ENCODE data around the gene ZBTB16.

ZBTB16 gene

GRCh38 chr11:114237321-114238280 is 178.1 kb downstream of the ZBTB16 start:
- ChIA-PET POLR2A (ENCODE audit: low non-redundant PET) (no interaction called here), CTCF (interaction anchor here (0.5 to 1.1 kb wide), 3 partner anchors 32 to 209 kb away, joined by 3 to 6 read pairs (median 5); partner anchors contain the start of gene ZBTB16)

DNA sequence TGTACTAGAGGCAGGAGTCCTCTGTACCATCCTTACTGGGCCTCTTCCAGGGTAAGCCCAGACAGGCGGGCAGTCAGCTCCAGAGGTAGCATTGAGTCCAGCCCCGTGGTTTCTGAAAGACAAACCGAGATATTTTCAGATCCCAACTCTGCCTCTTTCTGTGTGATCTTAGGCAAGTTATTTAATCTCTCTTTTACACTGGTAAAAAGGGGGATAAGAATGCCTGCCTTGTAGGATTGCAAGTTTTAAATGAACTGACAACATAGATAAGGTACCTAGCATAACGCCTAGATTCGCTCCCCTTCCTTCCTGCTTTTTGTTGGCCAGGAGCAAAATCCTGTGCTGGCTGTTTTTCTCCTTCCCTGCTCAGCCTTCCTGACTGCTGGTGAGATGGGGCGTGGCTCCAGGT is 180.2 kb downstream of the ZBTB16 start:
- H3K27ac ChIP-seq = peak overlapping the region; percentile 45
- DNase-seq (ENCODE audit: low spot score) = no peak
- CTCF ChIA-PET = no interaction called here
- TF ChIP-seq CTCF (conservative IDR thresholded peaks at IDR 0.05; ENCODE audit: low read depth) = no peak
- POLR2A ChIA-PET (ENCODE audit: low non-redundant PET) = no interaction called here

More at GRCh38 chr11:114237321-114238280, 178.1 kb downstream of the ZBTB16 start:
- no peak for TF ChIP-seq CTCF (conservative IDR thresholded peaks at IDR 0.05; ENCODE audit: low read depth)
- no peak for DNase-seq (ENCODE audit: low spot score)
- H3K27ac ChIP-seq = peak overlapping the region; percentile 55

DNA sequence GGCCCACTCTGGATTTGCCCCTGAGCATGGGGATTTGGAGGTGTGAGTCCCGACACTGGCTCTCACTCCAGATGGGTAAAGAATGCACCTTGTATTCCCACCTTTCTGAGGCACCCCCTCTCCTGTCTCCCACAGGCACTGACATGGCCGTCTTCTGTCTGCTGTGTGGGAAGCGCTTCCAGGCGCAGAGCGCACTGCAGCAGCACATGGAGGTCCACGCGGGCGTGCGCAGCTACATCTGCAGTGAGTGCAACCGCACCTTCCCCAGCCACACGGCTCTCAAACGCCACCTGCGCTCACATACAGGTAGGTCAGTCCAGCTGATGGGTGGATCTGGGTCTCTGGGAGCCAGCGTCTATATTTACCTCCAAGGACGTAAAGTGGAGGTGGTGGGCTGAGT is 182.5 kb downstream of the ZBTB16 start:
- H3K27ac ChIP-seq = peak overlapping the region; percentile 50
- ChIA-PET CTCF (no interaction called here), POLR2A (ENCODE audit: low non-redundant PET) (no interaction called here)
- TF ChIP-seq CTCF (conservative IDR thresholded peaks at IDR 0.05; ENCODE audit: low read depth) = no peak
- DNase-seq (ENCODE audit: low spot score) = no peak

GRCh38 chr11:114243461-114244372 is 184.2 kb downstream of the ZBTB16 start:
- CTCF ChIA-PET = no interaction called here
- no peak for DNase-seq (ENCODE audit: low spot score)
- no peak for TF ChIP-seq CTCF (conservative IDR thresholded peaks at IDR 0.05; ENCODE audit: low read depth)
- peak overlapping the region; percentile 50 for H3K27ac ChIP-seq
- POLR2A ChIA-PET (ENCODE audit: low non-redundant PET) = no interaction called here

- no peak for TF ChIP-seq CTCF (conservative IDR thresholded peaks at IDR 0.05; ENCODE audit: low read depth)
- ChIA-PET CTCF (no interaction called here), POLR2A (ENCODE audit: low non-redundant PET) (no interaction called here)
- peak overlapping the region; percentile 45 for H3K27ac ChIP-seq
- DNase-seq (ENCODE audit: low spot score) = no peak
These were observed 185.3 kb downstream of the ZBTB16 start for GRCh38 chr11:114244726-114245394.
